ENCODE data around the gene CEPT1. TPM values are rescaled to one million over a fixed set of nuclear protein-coding genes. Genes with fewer than 3 reads are reported as not detected.

The CEPT1 gene
- total and polyA plus RNA-seq, 10 of the 15 experiments (the other 5 are each of a cell fraction or from before 2014, with no cell fraction given), result 29.4 to 77.9 (median 54.8) TPM

- Histone ChIP-seq H3K9ac (ENCODE audit: control insufficient read depth, insufficient read depth, low read length) (no peak overlapping the region), H3K79me2 (ENCODE audit: control insufficient read depth, insufficient read depth, low read length) (peaks cover 15% of the 10 kb centered on the region), H3K36me3 (ENCODE audit: control insufficient read depth in 2 of 2, insufficient read depth in 2 of 2, low read length in 1 of 2) (no peaks in the 10 kb centered on the region), H3K4me2 (ENCODE audit: control insufficient read depth, insufficient read depth) (no peak overlapping the region), H3K9me3 (replicated peaks; ENCODE audit: control insufficient read depth, insufficient read depth, low read length) (no peaks in the 10 kb centered on the region), H3K27ac (ENCODE audit: control insufficient read depth, insufficient read depth) (0 out of 2 replicates have a peak overlapping the region, but pooled peaks have one; percentile 3), H2AFZ (ENCODE audit: control insufficient read depth, low read depth, low read length) (no peak overlapping the region), H4K20me1 (ENCODE audit: control insufficient read depth, insufficient read depth) (no peaks in the 10 kb centered on the region), H3K27me3 (replicated peaks in 1 of 2; ENCODE audit: control insufficient read depth in 2 of 2, insufficient read depth in 2 of 2, low read length in 1 of 2) (no peaks in the 10 kb centered on the region), H3K4me3 (no peak overlapping the region), H3K4me1 (ENCODE audit: control insufficient read depth, insufficient read depth, low read length) (peaks cover 54% of the 10 kb centered on the region)
- in situ Hi-C loops (cut with MboI), result loop anchor here (5.0 to 10.0 kb wide), 2 partner anchors 164 to 537 kb away; no protein-coding TSS in a partner anchor
- TF ChIP-seq NBN (IDR thresholded peaks at IDR 0.05) (no peak), MAX (IDR thresholded peaks at IDR 0.05; ENCODE audit: low read depth, low read length) (no peak), ETV6 (conservative IDR thresholded peaks at IDR 0.05 in 1 of 2, IDR thresholded peaks at IDR 0.05 in 1 of 2; ENCODE audit: borderline replicate concordance in 1 of 2, low read depth in 1 of 2) (no peak), TCF3 (IDR thresholded peaks at IDR 0.05; ENCODE audit: borderline replicate concordance, insufficient read depth, low read depth, low read length) (no peak), RB1 (IDR thresholded peaks at IDR 0.05; ENCODE audit: borderline replicate concordance) (no peak), RCOR1 (conservative IDR thresholded peaks at IDR 0.05; ENCODE audit: low read depth, low read length) (no peak), CREM (IDR thresholded peaks at IDR 0.05; ENCODE audit: low read depth) (no peak), HSF1 (IDR thresholded peaks at IDR 0.05; ENCODE audit: low read depth, low read length) (no peak), USF2 (IDR thresholded peaks at IDR 0.05; ENCODE audit: borderline replicate concordance, low read depth, low read length) (no peak), CBFB (IDR thresholded peaks at IDR 0.05; ENCODE audit: low read depth) (no peak), CREB1 (IDR thresholded peaks at IDR 0.05; ENCODE audit: low read depth) (no peak)
- ChIA-PET SMC1A (ENCODE audit: uncharacterized antibody, unreplicated experiment) (interaction anchor here (0.6 to 2.8 kb wide), 6 partner anchors 8 to 542 kb away, joined by 3 to 13 read pairs (median 4); no protein-coding TSS in a partner anchor), CTCF (interaction anchor here (0.7 to 7.4 kb wide), 7 partner anchors 30 to 252 kb away, joined by 3 to 117 read pairs (median 3); no protein-coding TSS in a partner anchor), POLR2A (interaction anchor here (0.5 kb wide), 1 partner anchor 225 kb away, joined by 5 read pairs; no protein-coding TSS in a partner anchor), RAD21 (ENCODE audit: unreplicated experiment) (interaction anchor here (1.1 to 2.2 kb wide), 4 partner anchors 8 to 29 kb away, joined by 3 to 9 read pairs (median 4); no protein-coding TSS in a partner anchor)
- intact Hi-C loops (cut with micrococcal nuclease; ENCODE audit: unreplicated experiment), result loop anchor here (10.0 kb wide), 2 partner anchors 247 to 593 kb away; partner anchors contain the start of gene C1orf162
- 85% methylated on average over 6 of the region's 6 CpGs for WGBS (ENCODE audit: insufficient coverage, insufficient replicate concordance, low lambda C conversion rate, missing lambda C conversion rate)
- ATAC-seq (no peak; the same call in 2 of the 3 replicates), FAIRE-seq (no peak), DNase-seq (ENCODE audit: low read depth, low spot score) (no peak)
- BruUV-seq (replicated peaks), result no TSS peak
These were observed 88.1 kb downstream of the CEPT1 start for GRCh38 chr1:111227851-111228747.

Measured in GM12878 (cell line).